Right kidney (tissue), 9 donors: ENCODE results near the gene SNRNP27.
"Not testable (repeated sequence)": the region's sequence is repeated elsewhere in the genome, so short reads cannot be mapped to it uniquely, and the experiment has no call there.

ENCODE experiments used
- DNase-seq: peaks from one replicate; pipeline ENCODE4 v3.0.0-alpha.2; 2016
- long read RNA-seq, 8 donors: transcript quantifications; one replicate each; lab custom pipeline, GENCODE V29; 2026

SNRNP27 gene, protein sequence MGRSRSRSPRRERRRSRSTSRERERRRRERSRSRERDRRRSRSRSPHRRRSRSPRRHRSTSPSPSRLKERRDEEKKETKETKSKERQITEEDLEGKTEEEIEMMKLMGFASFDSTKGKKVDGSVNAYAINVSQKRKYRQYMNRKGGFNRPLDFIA
- long read RNA-seq, donor 1, transcript SNRNP27-201 (6 exons, 1,802 nt), result major isoform, 42 of 42 reads
- long read RNA-seq, donor 1, partial matches to known transcripts, result 0 of 42 reads
- long read RNA-seq, donor 1, other reads (novel, unspliced or antisense), result 0 of 42 reads
- long read RNA-seq, donor 2, transcript SNRNP27-201 (6 exons, 1,802 nt), result major isoform, 14 of 22 reads
- long read RNA-seq, donor 2, partial matches to known transcripts, result 5 of 22 reads
- long read RNA-seq, donor 2, other reads (novel, unspliced or antisense), result 0 of 22 reads
- long read RNA-seq, donor 3, transcript SNRNP27-201 (6 exons, 1,802 nt), result major isoform, 14 of 19 reads
- long read RNA-seq, donor 3, transcript SNRNP27-203 (7 exons, 766 nt), result minor isoform, 5 of 19 reads
- long read RNA-seq, donor 3, partial matches to known transcripts, result 0 of 19 reads
- long read RNA-seq, donor 3, other reads (novel, unspliced or antisense), result 0 of 19 reads
- long read RNA-seq, donor 4, transcript SNRNP27-203 (7 exons, 766 nt), result minor isoform, 8 of 29 reads
- long read RNA-seq, donor 4, transcript SNRNP27-201 (6 exons, 1,802 nt), result major isoform, 20 of 29 reads
- long read RNA-seq, donor 4, partial matches to known transcripts, result 0 of 29 reads
- long read RNA-seq, donor 4, other reads (novel, unspliced or antisense), result 0 of 29 reads
- long read RNA-seq, donor 5, transcript SNRNP27-201 (6 exons, 1,802 nt), result major isoform, 28 of 29 reads
- long read RNA-seq, donor 5, partial matches to known transcripts, result 0 of 29 reads
- long read RNA-seq, donor 5, other reads (novel, unspliced or antisense), result 0 of 29 reads
- long read RNA-seq, donor 6, transcript SNRNP27-203 (7 exons, 766 nt), result minor isoform, 5 of 29 reads
- long read RNA-seq, donor 6, transcript SNRNP27-201 (6 exons, 1,802 nt), result major isoform, 24 of 29 reads
- long read RNA-seq, donor 6, partial matches to known transcripts, result 0 of 29 reads
- long read RNA-seq, donor 6, other reads (novel, unspliced or antisense), result 0 of 29 reads
- long read RNA-seq, donor 7, transcript SNRNP27-201 (6 exons, 1,802 nt), result major isoform, 28 of 30 reads
- long read RNA-seq, donor 7, partial matches to known transcripts, result 0 of 30 reads
- long read RNA-seq, donor 7, other reads (novel, unspliced or antisense), result 0 of 30 reads
- long read RNA-seq, donor 8, transcript SNRNP27-201 (6 exons, 1,802 nt), result major isoform, 31 of 38 reads
- long read RNA-seq, donor 8, partial matches to known transcripts, result 5 of 38 reads
- long read RNA-seq, donor 8, other reads (novel, unspliced or antisense), result 0 of 38 reads

DNA sequence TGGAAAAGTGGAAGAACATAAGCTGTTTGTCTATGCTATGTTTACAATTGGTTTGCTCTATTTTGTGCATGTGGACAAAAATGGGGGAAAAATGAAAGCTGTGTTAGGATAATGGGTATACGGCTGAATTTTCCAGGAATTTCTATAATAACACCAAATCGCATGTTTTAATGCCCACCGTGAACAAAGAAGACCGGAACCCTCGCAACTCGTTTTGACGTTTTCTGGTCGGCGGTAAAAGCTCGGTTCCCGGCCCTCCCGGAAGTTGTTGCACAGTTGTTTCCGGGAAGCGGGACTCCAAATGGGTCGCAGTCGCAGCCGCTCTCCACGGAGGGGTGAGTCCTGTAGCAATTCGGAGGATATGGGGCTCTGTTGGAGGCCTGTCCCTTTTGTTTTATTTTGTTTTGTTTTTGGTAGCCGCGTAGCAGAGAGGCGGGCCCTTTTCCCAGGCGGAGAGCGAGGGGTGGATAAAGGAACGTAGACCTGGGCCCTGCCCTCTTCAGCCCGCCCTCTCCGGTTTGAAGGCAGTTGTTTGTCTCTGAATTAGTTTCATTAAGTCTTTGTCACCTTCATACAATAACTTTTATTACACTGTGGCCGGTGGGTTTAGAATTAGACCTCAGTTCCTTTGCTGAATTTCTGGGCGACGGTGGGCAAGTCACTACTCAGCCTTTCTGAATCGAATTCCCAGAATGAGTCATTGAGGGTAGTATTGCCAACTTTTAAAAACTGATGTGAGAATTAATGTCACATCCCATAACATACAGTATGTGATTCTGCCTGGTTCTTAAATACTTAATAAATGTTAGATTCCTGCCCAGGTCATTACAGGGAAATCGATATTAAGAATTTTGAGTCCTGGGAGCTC is at the start of gene SNRNP27:
Gene SNRNP27 (plus strand): TSS at position 273 of the 868 bp plus-strand sequence. CDS start 29 bp downstream, at position 302.
- DNase-seq, result peak; percentile 84

DNA sequence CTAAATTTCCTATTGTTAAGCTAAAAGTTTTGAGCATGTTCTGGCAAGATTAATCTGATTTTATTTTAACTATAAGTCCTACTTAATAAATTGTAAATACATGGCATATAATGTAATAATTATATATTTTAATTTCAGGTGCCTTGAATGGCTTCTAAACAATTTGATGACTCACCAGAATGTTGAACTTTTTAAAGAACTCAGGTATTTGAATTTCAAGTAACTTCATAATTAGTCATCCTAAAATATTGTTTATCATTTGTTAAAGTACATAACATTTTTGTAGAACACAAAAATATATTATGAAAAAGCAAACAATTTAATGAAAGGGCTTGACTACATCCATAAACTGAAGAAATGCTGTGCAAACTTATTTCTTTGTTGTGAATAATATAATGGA is 49.8 kb upstream of the SNRNP27 start:
- no peak for DNase-seq

DNA sequence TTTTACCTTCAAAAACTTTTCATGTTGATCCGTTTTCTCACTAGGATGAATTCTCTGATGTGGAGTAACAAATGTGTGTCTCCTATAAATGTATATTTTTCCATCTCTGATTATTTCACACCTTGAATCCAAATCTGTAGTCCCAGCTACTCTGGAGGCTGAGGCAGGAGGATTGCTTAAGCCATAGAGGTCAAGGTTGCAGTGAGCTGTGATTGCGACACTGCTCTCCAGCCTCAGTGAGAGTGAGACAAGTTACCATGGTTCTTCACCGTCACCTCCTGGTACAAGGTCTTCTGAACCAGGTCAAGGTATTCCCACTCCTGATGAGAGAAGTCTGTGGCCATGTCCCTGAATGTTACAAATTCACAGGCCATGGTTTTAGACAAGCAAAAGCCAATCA is 49.2 kb upstream of the SNRNP27 start:
- DNase-seq, result no peak

DNA sequence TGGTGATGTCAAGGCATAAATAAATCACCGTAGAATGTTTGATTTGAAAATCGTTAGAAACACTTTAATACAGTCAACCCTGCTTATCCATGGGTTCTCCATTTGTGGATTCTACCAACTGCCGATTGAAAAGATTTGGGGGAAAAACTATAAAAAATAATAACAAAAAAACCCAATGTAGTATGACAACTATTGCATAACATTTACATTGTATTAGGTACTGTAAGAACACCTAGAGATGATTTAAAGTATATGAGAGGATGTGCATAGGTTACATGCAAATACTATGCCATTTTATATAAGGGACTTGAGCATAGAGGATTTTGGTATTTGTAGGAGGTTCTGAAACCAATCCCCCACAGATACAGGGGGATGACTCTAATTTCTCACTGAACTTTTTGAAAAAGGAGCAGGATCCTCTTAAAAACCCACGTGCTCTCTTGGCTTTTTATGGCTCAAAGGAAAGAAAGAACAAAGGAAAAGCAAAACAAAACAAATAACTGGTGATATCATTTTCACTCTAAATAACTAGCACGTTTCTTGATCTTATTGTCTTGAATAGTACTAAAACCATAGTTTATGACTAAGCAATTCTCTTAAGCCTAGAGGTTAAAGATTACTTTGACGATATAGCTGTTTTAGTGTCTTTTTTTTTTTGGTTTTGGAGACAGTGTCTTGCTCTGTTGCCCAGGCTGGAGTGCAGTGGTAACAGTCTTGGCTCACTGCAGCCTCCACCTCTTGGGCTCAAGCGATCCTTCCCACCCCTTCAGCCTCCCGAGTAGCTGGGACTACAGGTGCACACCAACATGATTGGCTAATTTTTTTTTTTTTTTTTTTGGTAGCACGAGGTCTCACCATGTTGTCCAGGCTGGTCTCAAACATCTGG is 47.3 kb upstream of the SNRNP27 start:
- DNase-seq, result no peak

DNA sequence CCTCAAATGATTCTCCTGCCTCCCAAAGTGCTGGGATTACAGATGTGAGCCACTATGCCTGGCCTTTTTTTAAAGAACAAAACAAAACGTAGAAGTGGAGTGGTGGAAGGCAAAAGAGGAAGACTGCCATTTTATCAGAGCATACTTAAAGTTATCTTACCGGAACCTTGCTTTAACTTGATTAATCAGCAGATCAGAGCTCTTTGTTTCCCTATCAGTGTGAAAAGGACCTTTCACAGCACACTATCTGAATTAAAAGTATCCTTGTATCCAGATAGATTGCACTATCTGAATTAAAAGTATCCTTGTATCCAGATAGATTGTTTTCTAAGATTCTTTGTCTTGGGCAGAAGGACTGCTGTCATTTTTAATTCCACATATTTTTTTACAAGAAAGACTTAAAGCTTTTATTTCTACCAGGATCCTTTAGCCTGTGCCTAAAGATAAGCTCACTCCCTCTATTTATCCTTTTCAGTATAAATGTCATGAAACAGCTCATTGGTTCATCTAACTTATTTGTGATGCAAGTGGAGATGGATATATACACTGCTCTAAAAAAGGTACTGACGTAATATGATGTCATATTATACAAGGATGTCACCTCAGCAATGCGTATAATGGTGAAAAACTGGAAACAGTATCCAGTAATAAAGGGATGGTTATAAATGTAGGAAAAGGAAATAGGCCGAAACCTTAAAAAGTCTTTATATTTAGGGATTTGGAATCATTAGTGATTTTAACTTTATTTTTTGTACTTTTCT is 46.5 kb upstream of the SNRNP27 start:
- DNase-seq, result no peak

DNA sequence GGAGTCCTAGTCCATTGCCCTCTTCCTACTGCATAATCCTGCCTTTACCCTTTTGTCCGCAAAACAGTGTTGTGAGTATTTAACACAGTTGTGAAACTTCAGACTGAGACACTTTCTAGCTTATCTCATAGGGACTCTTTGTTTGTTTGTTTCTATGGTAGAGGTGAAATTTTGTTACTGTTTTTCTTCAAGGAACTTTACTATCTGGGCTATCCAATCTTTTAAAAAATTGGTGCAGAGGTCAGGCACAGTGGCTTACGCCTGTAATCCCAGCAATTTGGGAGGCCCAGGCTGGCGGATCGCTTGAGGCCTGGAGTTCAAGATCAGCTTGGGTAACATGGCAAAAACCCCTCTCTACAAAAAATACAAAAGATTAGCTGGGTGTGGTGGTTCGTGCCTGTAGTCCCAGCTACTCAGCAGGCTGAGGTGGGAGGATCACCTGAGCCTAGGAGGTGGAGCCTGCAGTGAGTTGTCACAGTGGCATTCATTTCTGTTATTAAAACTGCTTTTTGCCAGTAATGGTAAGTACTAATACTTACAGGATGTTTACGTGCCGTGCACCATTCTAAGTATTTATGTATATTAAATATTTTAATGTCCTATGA is 45.5 kb upstream of the SNRNP27 start:
- no peak for DNase-seq

DNA sequence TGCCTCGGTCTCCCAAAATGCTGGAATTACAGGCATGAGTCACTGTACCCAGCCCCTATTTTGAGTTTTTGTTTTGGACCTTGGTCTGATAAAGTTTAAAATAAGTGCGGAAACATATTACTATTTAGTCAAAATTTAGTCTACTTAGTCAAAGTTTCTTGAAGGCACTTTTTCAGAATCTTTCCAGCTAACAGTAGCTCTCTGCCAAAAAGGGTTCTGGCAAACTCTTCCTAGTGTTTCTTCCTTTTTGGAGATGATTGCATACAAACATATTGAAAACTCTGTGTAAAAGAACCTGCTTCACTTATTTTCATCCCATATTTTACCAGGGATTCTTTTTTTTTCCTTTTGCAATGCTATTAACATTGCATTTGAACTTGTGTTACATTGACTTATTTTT is 35.5 kb upstream of the SNRNP27 start:
- DNase-seq, result no peak

DNA sequence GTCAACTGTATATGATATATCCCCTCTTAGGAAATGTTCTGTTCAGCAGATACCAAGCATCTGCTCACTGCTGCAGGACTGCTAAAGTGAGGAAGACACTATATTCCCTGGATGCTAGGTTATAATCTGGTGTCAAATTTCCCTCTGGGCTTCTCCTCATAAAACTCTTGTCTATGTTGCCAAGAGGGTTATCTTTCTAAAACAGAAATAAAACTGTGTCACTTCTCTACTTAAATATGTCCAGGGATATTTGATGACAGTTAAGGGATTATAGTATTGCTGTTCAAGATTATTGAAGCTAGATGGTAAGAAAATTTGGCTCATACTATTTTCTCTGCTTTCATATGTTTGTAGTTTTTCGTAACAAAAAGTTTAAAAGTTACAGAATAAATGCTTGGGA is 30.5 kb upstream of the SNRNP27 start:
- no peak for DNase-seq

DNA sequence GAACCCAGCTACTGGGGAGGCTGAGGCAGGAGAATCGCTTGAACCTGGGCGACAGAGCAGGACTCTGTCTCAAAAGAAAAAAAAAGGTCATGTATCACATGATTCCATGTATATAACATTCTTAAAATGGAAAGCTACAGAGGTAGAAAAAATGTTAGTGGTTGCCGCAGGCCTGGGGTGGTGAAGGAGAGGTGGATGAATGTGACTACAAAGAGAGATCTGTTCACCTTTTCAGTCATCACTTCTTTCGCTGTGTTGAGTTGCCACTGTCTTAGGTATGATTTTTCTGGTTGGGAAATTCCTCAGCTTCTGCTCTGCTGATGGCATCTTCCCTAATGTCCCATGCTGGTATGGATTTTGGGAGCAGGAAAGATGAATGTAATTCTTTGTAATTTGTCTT is 5.3 kb upstream of the SNRNP27 start:
- DNase-seq, result no peak

DNA sequence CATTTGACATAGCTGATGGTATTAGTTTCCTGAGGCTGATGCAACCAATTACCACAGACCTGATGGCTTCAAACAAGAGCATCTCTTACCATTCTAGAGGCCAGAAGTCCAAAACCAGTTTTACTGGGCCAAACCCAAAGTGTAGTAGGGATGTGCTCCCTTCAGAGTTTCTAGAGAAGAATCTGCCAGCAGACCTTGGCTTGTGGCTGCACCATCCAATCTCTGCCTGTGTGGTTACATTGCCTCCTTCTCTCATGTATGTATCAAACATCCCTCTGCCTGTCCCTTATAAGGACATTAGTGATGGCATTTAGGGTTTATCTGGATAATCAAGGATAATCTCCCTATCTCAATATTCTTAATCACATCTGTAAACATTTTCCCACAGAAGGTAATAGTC is 4.5 kb upstream of the SNRNP27 start:
- no peak for DNase-seq

DNA sequence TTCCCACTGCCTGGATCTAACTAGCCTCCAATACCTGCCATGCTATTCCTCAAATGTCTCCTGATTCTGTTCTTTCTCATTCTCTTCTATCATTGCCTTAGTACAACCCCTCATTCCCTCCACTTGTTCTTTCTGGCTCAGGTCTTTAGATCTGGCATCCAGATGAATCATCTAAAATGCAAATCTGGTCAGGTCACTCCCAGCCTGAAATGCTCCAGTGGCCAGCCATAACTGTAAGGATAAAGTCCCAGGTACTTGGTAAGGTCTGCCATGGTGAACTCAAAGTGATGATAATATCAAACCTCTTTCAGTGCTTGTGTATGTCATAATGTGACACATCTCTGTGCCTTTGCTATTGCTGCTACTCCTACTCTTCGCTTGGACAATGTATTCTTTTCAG is 2.9 kb upstream of the SNRNP27 start:
- DNase-seq, result no peak

DNA sequence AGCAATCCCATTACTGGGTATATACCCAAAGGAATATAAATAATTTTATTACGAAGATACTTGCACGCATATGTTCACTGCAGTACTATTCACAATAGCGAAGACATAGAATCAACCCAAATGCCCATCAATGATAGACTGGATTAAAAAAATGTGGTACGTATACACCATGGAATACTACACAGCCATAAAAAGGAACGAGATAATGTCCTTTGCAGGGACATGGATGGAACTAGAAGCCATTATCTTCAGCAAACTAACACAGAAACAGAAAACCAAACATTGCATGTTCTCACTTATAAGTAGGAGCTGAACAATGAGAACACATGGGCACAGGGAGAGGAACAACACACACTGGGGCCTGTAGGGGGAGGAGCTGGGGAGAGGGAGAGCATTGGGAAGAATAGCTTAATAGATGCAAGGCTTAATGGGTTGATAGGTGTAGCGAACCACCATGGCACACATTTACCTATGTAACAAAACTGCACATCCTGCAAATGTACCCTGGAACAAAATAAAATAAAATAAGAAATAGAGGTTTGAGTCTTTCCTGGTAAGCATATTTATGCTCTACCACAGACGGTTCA is 825 bp upstream of the SNRNP27 start:
- not testable (repeated sequence) for DNase-seq

DNA sequence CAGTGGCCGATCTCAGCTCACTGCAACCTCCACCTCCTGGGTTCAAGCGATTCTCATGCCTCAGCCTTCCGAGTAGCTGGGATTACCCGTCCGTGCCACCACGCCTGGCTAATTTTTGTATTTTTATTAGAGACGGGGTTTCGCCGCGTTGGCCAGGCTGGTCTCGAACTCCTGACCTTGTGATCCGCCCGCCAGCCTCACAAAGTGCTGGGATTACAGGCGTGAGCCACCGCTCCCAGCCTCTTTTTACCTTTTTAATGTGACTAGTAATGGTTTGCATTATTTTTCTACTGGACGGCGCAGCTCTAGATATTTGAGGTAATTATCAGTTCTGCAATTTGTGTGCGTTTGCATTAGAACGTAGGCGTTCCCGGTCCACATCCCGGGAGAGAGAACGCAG is 981 bp downstream of the SNRNP27 start:
- not testable (repeated sequence) for DNase-seq

DNA sequence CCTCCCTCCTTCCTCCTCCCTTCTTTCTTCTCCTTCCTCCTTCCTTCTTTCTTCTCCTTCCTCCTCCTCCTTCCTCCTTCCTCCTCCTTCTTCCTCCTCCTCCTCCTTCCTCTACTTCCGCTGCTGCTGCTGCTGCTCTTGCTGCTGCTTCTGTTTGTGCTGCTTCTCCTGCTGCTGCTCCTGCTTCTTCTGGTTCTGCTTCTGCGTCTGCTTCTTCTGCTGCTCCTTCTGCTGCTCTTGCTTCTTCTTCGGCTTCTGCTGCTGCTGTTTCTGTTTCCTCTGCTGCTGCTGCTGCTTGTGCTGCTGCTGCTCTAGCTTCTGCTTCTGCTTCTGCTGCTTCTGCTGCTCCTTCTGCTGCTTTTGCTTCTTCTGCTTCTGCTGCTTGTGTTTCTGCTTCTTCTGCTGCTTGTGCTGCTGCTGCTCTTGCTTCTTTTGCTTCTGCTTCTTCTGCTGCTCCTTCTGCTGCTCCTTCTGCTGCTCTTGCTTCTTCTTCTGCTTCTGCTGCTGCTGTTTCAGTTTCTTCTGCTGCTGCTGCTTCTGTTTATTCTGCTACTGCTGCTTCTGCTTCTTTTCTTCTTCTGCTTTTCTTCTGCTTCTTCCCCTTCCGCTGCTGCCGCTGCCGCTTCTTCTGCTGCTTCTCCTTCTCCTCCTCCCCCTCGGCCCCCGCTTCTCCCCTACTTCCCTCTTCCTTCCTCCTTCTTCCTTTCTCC is 8.6 kb downstream of the SNRNP27 start:
- DNase-seq, result no peak

DNA sequence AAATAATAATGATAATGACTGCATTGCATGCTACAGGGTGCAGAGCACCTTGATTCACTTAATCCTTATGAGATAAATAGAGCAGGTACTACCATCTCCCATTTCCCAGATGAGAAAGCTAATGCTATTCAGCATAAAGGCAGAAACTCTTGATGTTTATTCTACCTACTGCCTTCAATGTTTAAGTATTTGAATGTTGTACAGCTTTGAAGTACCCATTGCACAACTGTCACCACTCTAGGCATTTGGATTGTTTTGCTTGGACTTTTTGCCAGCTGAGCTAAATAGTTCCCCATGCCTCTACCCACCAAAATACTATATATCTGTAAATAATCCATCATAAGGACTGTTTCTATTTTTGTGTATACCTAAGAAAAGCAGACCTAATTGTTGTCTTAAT is 13.5 kb downstream of the SNRNP27 start:
- DNase-seq, result no peak

DNA sequence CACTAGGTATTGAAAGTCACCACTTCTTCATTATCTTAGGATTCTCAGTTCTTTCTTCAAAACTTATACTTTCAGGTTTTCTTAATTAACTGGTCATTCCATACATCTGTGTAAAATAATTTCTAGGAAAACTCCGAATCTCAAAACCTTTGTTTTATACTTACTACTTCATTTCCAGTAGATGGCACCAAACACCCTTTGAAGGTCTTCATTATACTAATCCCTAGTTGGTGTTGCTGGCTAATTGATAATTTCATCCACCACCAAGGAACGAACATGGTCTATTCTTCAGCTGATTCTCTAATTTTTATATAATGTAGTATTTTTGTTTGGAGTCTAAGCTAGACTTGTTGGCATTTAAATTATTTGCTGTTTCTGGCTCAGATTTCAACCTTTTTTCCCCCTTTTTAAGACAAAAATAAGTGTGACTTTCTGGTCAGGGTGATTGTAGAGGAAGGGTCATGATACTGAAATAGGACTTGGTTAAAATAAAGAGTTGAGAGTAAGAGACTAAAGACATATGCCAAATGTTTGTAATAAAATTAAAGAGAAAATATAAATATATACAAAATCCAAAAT is 18.3 kb downstream of the SNRNP27 start:
- peak; percentile 18 for DNase-seq

DNA sequence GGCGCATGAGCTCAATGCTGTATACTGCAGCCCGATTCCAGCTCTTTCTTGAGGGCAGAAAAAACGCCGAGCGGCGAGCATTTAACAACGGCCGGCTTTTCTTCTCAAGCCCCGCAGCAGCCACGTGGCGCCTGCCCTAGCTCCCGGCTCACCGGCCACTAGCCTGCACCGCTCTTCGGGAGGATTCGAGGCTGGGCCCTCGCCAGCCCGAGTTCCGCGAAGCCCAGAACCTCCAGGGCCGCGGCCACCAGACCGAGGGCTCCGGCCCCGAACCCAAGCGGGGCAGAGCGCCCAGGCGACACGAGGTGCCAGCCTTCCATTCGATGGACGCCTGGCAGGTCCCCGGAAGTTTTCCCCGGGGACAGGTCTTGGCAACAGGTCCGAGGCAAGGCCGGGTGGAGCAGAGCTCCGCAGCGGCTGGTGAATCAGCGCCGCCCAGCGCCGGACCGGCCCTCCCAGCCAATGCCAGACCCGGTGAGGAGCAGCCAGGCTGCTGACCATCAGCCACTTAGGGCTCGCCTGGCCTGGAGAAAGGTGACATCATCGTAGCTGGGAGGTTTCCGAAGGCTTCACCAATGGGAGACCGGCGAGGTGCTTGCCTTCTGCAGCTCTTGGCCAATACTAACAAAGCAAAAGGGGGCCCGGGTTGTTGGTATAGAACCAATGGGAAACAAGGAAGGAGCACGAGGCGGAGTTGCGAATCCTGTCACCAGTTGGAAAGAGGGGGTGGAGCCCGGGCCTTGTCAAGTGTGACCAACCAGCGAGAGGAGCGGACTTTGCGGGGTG is 20.6 kb downstream of the SNRNP27 start:
- peak; percentile 97 for DNase-seq
